Muscle layer of duodenum (tissue), 2 donors: ENCODE data around the gene AQP1.

Experiments used
- H3K27ac ChIP-seq: one replicate; pipeline ENCODE4 v1.7.0; 2013; ENCODE audit warnings: mild to moderate bottlenecking, low read length
- H3K27me3 ChIP-seq: one replicate; pipeline ENCODE4 v1.7.0; 2013; ENCODE audit warnings: low read depth, mild to moderate bottlenecking, control low read depth, low read length
- H3K36me3 ChIP-seq, 2 donors: one replicate each; pipeline ENCODE4 v1.7.0; 2013; ENCODE audit warnings: low read length in 2 of 2, control low read depth in 1 of 2, mild to moderate bottlenecking in 1 of 2; ENCODE audit not compliant: insufficient read depth in 2 of 2, control insufficient read depth in 1 of 2
- H3K4me1 ChIP-seq, 2 donors: one replicate each; pipeline ENCODE4 v1.7.0; 2013; ENCODE audit warnings: low read length in 2 of 2, mild to moderate bottlenecking in 2 of 2, control low read depth in 1 of 2, moderate library complexity in 1 of 2; ENCODE audit not compliant: insufficient read depth in 2 of 2, control insufficient read depth in 1 of 2
- H3K4me3 ChIP-seq, 2 donors: one replicate each; pipeline ENCODE4 v1.7.0; 2013; ENCODE audit warnings: low read length in 2 of 2, low read depth in 1 of 2, mild to moderate bottlenecking in 1 of 2
- H3K9me3 ChIP-seq, 2 donors: one replicate each; pipeline ENCODE4 v1.7.0; 2013; ENCODE audit warnings: low read length in 2 of 2, control low read depth in 1 of 2, mild to moderate bottlenecking in 1 of 2; ENCODE audit not compliant: control insufficient read depth in 1 of 2
- donor health status: healthy.

AQP1 gene

GRCh38 chr7:30970594-30971094 lies 59.0 kb downstream of the AQP1 start:
- H3K27ac ChIP-seq: no peak overlapping the region
- H3K27me3 ChIP-seq: no peaks in the 10 kb centered on the region
- H3K36me3 ChIP-seq: no peaks in the 10 kb centered on the region
- no peak overlapping the region for H3K4me3 ChIP-seq
- no peaks in the 10 kb centered on the region for H3K4me1 ChIP-seq
- H3K9me3 ChIP-seq: no peaks in the 10 kb centered on the region

DNA sequence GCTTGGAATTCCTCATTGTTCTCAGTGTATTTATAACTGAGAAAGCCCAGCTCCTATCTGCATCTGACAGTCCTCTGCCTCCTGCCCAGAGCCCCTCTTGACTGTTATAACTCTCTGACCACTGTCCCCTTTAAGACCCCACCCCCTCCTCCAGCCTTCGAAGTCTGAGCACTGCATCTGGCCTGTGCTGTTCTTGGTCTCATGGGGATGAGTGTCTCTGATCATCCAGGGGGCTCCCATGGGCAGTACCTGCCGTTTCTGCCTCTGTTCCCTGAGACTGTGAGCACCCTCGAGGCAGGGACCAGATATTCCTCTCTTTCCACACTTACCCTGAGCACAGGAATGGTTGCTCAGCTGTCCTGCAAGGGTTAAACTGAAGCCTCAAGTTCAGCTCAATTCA lies 59.8 kb downstream of the AQP1 start:
- H3K36me3 ChIP-seq: no peaks in the 10 kb centered on the region
- H3K9me3 ChIP-seq: no peaks in the 10 kb centered on the region
- no peak overlapping the region for H3K4me3 ChIP-seq
- no peaks in the 10 kb centered on the region for H3K4me1 ChIP-seq
- no peak overlapping the region for H3K27ac ChIP-seq
- no peaks in the 10 kb centered on the region for H3K27me3 ChIP-seq

DNA sequence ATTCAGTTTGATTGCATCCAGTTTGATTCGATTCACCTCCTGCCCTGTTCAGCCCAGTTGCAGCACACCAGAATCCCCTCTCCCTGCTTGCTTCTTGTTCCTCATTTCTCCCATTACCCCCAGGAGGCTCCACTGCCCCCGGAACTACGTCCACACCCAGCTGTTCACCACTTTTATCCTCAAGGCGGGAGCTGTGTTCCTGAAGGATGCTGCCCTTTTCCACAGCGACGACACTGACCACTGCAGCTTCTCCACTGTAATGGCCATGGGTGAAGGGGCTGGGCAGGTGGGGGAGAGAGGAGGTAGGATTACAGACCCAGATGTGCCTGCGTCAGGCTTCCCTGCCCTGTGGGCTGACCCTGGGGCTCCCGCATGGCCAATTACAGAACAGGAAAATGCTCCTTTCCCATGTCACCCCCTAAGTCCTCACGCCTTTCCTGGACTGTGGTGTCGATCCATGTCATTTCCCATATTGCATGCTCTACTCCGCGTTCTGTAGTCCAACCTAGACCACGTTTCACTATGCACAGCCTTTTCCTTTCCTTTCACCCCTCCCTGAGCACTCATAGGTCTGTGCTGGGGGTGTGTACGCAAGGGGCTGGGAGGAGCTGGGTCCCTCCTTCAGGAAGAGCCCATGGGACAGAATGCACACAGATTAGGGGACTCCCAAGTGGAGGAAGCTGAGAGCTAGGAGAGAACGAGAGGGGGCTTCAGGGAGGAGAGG lies 60.3 kb downstream of the AQP1 start:
- Histone ChIP-seq H3K9me3 (no peaks in the 10 kb centered on the region), H3K27me3 (no peaks in the 10 kb centered on the region), H3K27ac (no peak overlapping the region), H3K4me1 (no peaks in the 10 kb centered on the region), H3K4me3 (no peak overlapping the region), H3K36me3 (no peaks in the 10 kb centered on the region)

DNA sequence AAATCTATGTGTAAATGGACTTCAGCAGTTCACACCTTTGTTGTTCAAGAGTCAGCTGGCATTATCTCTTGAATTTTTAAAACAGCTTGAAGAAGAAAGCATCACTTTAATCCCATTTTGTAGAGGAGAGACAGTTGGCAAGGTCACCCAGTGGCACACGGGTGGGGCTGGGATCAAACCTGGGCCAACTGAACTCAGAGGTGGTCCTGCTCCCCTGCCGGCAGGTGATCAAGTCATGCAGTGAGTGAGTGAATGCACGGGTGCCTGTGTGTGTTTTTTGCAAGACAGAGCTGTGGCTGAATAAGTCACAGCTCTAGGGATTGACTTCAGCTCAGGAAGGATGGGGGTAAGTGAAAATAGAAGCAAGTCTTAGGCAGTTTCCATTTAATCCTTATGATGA lies 61.6 kb downstream of the AQP1 start:
- H3K27ac ChIP-seq: no peak overlapping the region
- H3K36me3 ChIP-seq: no peaks in the 10 kb centered on the region

DNA sequence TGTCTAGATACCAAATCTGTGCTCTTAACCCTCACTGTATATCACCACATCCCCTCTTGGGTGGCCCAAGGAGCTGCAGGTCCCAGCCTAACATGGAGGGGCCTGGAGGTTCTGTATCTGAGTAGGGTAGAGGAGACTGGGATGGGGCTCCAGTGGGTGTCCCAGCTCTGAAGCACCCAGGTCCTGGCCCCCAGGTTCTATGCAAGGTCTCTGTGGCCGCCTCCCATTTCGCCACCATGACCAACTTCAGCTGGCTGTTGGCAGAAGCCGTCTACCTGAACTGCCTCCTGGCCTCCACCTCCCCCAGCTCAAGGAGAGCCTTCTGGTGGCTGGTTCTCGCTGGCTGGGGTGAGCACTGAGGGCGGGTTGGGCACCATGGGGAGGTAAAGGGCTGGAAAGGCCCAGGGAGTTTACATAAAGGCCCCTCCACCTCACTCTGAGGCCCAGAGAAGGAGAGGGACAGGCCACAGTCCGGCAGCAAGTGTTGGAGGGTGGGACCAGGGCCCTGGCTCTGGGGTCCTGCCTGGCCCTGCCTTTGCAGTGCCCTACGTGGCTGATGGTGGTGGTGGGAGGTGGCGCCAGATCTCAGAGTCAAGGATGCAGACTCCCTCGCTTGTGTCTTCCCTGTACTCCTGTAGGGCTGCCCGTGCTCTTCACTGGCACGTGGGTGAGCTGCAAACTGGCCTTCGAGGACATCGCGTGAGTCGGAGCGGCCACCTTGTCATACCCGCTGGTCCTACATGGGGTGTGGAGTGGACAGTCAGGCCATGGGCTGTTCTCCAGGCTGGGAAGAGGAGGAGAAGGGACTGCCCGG lies 62.3 kb downstream of the AQP1 start:
- Histone ChIP-seq H3K27ac (no peak overlapping the region), H3K4me1 (no peaks in the 10 kb centered on the region), H3K4me3 (no peak overlapping the region), H3K36me3 (no peaks in the 10 kb centered on the region), H3K9me3 (no peaks in the 10 kb centered on the region), H3K27me3 (no peaks in the 10 kb centered on the region)

More for the DNA sequence above, 61.6 kb downstream of the AQP1 start:
- no peak overlapping the region for H3K4me3 ChIP-seq
- H3K4me1 ChIP-seq: no peaks in the 10 kb centered on the region
- no peaks in the 10 kb centered on the region for H3K27me3 ChIP-seq
- H3K9me3 ChIP-seq: no peaks in the 10 kb centered on the region

GRCh38 chr7:30974605-30975255 lies 63.1 kb downstream of the AQP1 start:
- H3K4me3 ChIP-seq: no peak overlapping the region
- no peaks in the 10 kb centered on the region for H3K9me3 ChIP-seq
- H3K36me3 ChIP-seq: no peaks in the 10 kb centered on the region
- no peaks in the 10 kb centered on the region for H3K27me3 ChIP-seq
- H3K27ac ChIP-seq: no peak overlapping the region
- H3K4me1 ChIP-seq: no peaks in the 10 kb centered on the region
